NCI-H2029 treated with DMSO at 0.1 percent for 48 hours (cell line): ENCODE data around the gene TFEB.

Source experiments
- DNase-seq: peaks from one replicate; lab custom pipeline; 2025; lab: John Stamatoyannopoulos, UW

TFEB gene

GRCh38 chr6:41705996-41706835 is 29.2 kb downstream of the TFEB start:
- no peak for DNase-seq

GRCh38 chr6:41705311-41705995 is 30.0 kb downstream of the TFEB start:
- no peak for DNase-seq

GRCh38 chr6:41704656-41705310 is 30.6 kb downstream of the TFEB start:
- DNase-seq = no peak

- DNase-seq = no peak
These were observed 31.4 kb downstream of the TFEB start for GRCh38 chr6:41704028-41704427.

GRCh38 chr6:41702771-41703494 is 32.5 kb downstream of the TFEB start:
- DNase-seq = no peak

GRCh38 chr6:41702089-41702745 is 33.2 kb downstream of the TFEB start:
- no peak for DNase-seq

- no peak for DNase-seq
These were observed 34.7 kb downstream of the TFEB start for GRCh38 chr6:41700463-41701347.

- no peak for DNase-seq
These were observed 36.3 kb downstream of the TFEB start for GRCh38 chr6:41699063-41699462.

GRCh38 chr6:41697861-41698781 is 37.3 kb downstream of the TFEB start:
- DNase-seq = no peak

GRCh38 chr6:41696788-41697187 is 38.6 kb downstream of the TFEB start:
- DNase-seq = no peak

GRCh38 chr6:41695825-41696224 is 39.6 kb downstream of the TFEB start:
- no peak for DNase-seq

GRCh38 chr6:41694815-41695526 is 40.4 kb downstream of the TFEB start:
- DNase-seq = no peak

- no peak for DNase-seq
These were observed 41.8 kb downstream of the TFEB start for GRCh38 chr6:41693281-41694240.

- DNase-seq = no peak
These were observed 42.7 kb downstream of the TFEB start for GRCh38 chr6:41692730-41693129.

GRCh38 chr6:41692080-41692675 is 43.2 kb downstream of the TFEB start:
- DNase-seq = no peak

- DNase-seq = no peak
These were observed 43.9 kb downstream of the TFEB start for GRCh38 chr6:41691426-41692079.
